Suprapubic skin (tissue), 4 donors: ENCODE results near the gene MVD. TPM values are rescaled to one million over a fixed set of nuclear protein-coding genes. Genes with fewer than 3 reads are reported as not detected.
A peak's percentile ranks its signal among the peaks of the same experiment; 100 is the strongest.

Experiments
- DNase-seq, 2 donors: peaks; one replicate each; pipeline ENCODE4 v3.0.0-alpha.2; 2019; ENCODE audit warnings: low spot score in 2 of 2
- H3K27ac ChIP-seq: fragments of 200-600 bp; sonication (generic); one replicate; pipeline ENCODE4 v1.5.1; 2019
- H3K27me3 ChIP-seq: fragments of 200-600 bp; sonication (generic); one replicate; pipeline ENCODE4 v1.5.1; 2019
- H3K36me3 ChIP-seq: fragments of 200-600 bp; sonication (generic); one replicate; pipeline ENCODE4 v1.5.1; 2019
- H3K4me1 ChIP-seq: fragments of 200-600 bp; sonication (generic); one replicate; pipeline ENCODE4 v1.5.1; 2019
- H3K4me3 ChIP-seq: fragments of 200-600 bp; sonication (generic); one replicate; pipeline ENCODE4 v1.5.1; 2019; ENCODE audit warnings: mild to moderate bottlenecking
- H3K9me3 ChIP-seq: fragments of 200-600 bp; sonication (generic); one replicate; pipeline ENCODE4 v1.5.1; 2019
- EP300 ChIP-seq: sonication (generic); formaldehyde crosslinking; IDR thresholded peaks from one replicate; pipeline ENCODE4 v1.6.1; 2017; ENCODE audit warnings: antibody characterized with exemption
- POLR2A ChIP-seq, 2 donors: fragments of 450-650 bp; IDR thresholded peaks; one replicate each; pipeline ENCODE4 v1.6.1; 2017; ENCODE audit warnings: antibody characterized with exemption in 2 of 2, mild to moderate bottlenecking in 2 of 2, moderate library complexity in 2 of 2
- POLR2AphosphoS5 ChIP-seq, 3 donors: sonication (generic); formaldehyde crosslinking; IDR thresholded peaks; one replicate each; pipeline ENCODE4 v1.6.1; 2017; ENCODE audit warnings: antibody characterized with exemption in 3 of 3
- WGBS: methylation state at CpG from one replicate; pipeline ENCODE4 v1.1.5; 2018; 5-methylcytosine and 5-hydroxymethylcytosine counted together
- total RNA-seq, 4 donors: library from RNA; depleted of rRNA; stranded (reverse); fragments of >200 nt; gene quantifications; one replicate each; pipeline ENCODE4 v1.1.0, GENCODE V29; 2016
- TF ChIP-seq, protein P1 (sequence below), 2 donors: fragments of 200-600 bp in 1 of 2; fragments of 450-650 bp in 1 of 2; sonication (generic) in 1 of 2; IDR thresholded peaks; one replicate each; pipeline ENCODE4 v1.5.1; 2016 to 2019; ENCODE audit warnings: antibody characterized with exemption in 2 of 2, mild to moderate bottlenecking in 1 of 2, moderate library complexity in 1 of 2

MVD gene
- total RNA-seq, 4 donors from 2014 or later, result 18.9 to 77.6 (median 44.7) TPM

DNA sequence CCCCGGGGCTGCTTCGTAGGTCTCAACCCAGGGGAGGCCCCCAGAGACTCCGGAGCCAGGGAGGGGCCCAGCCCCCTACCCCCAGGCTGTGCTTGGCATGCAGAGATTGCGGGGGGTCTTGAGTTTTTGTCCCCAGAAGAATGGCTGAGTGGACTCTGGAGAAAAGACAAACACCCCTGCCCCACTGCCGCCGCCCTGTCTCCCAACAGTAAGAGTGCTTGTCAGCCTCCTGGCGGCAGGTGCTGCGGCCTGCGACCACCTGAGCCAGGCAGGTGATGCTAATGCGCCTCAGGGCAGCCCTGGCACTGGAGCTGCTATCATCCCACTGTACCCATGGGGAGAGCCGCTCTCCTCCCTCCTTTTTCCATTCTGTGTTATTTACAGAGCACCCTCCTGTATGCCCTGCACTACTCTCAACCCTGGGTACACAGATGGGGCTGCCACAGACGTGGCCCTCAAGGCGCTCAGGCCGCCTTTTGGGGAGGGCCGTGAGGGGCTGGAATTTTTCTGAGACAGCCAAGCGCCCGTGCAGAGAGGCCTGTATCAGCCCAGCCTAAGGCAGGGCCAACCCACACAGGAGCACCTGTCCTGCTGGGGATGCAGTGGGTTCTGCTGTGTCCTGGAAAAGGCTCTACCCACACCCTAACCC lies 27.1 kb downstream of the MVD start:
- H3K9me3 ChIP-seq, result no peaks in the 10 kb centered on the region
- H3K4me1 ChIP-seq, result peaks cover 18% of the 10 kb centered on the region
- no peak overlapping the region for H3K27ac ChIP-seq
- TF ChIP-seq EP300 (no peak), POLR2A (IDR thresholded peaks at IDR 0.05) (no peak), POLR2AphosphoS5 (IDR thresholded peaks at IDR 0.05) (no peak)
- TF ChIP-seq, protein P1, sequence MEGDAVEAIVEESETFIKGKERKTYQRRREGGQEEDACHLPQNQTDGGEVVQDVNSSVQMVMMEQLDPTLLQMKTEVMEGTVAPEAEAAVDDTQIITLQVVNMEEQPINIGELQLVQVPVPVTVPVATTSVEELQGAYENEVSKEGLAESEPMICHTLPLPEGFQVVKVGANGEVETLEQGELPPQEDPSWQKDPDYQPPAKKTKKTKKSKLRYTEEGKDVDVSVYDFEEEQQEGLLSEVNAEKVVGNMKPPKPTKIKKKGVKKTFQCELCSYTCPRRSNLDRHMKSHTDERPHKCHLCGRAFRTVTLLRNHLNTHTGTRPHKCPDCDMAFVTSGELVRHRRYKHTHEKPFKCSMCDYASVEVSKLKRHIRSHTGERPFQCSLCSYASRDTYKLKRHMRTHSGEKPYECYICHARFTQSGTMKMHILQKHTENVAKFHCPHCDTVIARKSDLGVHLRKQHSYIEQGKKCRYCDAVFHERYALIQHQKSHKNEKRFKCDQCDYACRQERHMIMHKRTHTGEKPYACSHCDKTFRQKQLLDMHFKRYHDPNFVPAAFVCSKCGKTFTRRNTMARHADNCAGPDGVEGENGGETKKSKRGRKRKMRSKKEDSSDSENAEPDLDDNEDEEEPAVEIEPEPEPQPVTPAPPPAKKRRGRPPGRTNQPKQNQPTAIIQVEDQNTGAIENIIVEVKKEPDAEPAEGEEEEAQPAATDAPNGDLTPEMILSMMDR (IDR thresholded peaks at IDR 0.05), result no peak
- 81% methylated on average over 15 of the region's 17 CpGs for WGBS
- no peak for DNase-seq
- H3K27me3 ChIP-seq, result peaks cover 70% of the 10 kb centered on the region
- H3K36me3 ChIP-seq, result peaks cover 23% of the 10 kb centered on the region
- no peak overlapping the region for H3K4me3 ChIP-seq

DNA sequence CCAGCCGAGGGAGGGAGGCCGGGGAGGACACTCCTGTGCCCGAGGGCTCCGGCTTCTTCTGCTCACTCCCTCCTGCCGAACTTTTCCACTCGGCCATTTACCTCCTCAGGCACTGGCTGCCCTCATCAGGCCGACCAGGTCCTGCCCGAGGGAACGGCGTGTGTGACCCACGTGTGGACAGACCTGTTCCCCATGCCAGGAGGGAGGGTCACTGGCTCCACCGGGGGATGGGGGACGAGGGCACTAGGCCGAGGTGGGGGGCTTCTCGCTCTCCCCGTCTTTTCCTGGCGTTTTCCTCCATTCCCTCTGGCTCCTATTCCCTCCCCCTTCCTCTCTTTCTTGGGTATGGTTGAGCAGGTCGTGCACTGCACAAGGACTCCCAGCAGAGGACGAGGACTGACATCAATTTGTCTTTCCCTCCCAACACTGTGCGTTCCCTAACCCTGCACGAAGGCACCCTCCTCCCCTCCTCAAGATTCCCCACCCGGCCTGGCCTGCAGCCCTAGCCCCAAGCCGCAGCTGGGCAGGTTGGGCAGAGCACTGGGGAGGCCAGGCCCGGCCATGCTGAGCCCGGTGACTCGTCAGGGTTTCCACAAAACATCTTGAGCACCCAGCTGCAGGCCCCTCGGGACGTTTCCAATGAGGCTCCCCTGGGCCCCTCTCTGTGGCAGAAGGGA lies 27.8 kb downstream of the MVD start:
- no peak for DNase-seq
- peaks cover 18% of the 10 kb centered on the region for H3K4me1 ChIP-seq
- H3K27ac ChIP-seq, result no peak overlapping the region
- H3K27me3 ChIP-seq, result peaks cover 63% of the 10 kb centered on the region
- H3K9me3 ChIP-seq, result no peaks in the 10 kb centered on the region
- TF ChIP-seq, protein P1 (IDR thresholded peaks at IDR 0.05), result no peak
- H3K36me3 ChIP-seq, result peaks cover 30% of the 10 kb centered on the region
- peak overlapping the region; percentile 50 for H3K4me3 ChIP-seq
- WGBS, result 34% methylated on average over 26 of the region's 28 CpGs

DNA sequence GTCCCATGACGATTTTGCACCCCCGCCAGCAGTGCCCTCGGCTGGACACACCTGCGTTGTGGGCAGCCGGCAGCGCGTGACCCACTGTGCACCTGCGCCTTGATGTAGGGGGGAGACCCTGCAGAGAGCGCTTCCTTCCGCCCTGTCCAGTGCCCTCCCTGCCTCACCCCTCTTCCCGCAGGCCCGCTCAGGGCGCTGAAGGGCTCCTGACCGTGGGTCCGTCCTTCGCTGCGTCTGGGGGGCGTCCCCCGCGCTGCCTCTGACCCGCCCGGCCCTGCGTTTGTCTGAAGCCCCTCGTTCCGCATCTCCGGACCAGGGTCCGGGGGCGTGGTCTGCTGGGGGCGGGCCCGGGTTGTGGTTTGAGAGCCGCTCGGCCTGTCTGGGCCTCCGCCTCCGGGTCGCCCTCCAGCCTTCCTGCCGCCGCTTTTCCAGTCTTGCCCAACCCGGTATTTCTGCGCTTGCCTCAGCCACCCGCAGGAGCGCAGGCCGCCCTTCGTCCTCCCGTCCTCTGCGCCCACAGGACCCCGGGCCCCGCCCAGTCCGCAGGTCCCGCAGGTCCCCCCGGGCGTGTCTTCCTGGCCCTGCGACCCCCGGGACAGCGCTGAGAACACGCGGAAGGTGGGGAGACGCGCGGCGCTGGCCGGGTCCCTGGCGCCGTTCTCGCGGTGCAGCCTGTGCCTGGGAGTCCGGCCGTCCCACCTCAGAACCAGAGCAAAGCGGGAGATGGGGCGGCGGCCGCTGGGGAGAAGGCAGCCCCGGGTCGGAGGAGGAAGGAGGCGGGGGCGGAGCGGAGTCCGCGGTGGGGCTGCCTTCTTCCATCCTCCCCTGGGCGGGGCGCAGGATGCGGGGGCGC lies 28.5 kb downstream of the MVD start:
- Histone ChIP-seq H3K36me3 (peaks cover 37% of the 10 kb centered on the region), H3K4me3 (peak overlapping the region; percentile 50), H3K4me1 (peaks cover 18% of the 10 kb centered on the region), H3K27me3 (peaks cover 55% of the 10 kb centered on the region), H3K9me3 (no peaks in the 10 kb centered on the region), H3K27ac (no peak overlapping the region)
- DNase-seq, result no peak
- TF ChIP-seq, protein P1 (IDR thresholded peaks at IDR 0.05), result no peak
- TF ChIP-seq POLR2AphosphoS5 (IDR thresholded peaks at IDR 0.05), result no peak
- no peak for TF ChIP-seq EP300
- 10% methylated on average over 17 of the region's 82 CpGs for WGBS

DNA sequence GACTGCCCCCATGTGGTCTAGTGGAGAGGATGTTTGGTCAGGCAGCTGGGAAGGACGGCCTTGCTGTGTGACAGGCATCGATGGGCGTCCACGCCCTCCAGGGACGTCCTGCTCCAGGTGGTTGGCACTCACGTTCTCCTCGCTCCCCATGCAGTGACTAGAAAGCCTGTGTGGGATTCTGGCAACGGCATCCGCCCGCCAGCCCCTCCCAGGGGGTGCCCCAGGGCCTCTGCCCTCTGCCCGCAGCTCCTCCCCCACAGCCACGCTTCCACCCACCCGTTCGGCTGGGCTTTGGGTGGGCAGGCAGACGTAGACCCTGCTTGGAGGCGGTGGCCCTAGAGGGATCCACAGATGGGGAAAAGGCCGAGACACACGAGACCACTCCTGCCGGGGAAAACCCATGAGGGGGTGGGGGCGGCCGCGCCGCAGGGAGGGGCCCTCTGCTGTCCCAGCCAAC lies 29.2 kb downstream of the MVD start:
- Histone ChIP-seq H3K27ac (no peak overlapping the region), H3K27me3 (peaks cover 49% of the 10 kb centered on the region), H3K36me3 (peaks cover 42% of the 10 kb centered on the region), H3K9me3 (no peaks in the 10 kb centered on the region), H3K4me1 (peaks cover 18% of the 10 kb centered on the region), H3K4me3 (peak overlapping the region; percentile 50)
- no peak for TF ChIP-seq POLR2AphosphoS5 (IDR thresholded peaks at IDR 0.05)
- TF ChIP-seq EP300, result no peak
- no peak for TF ChIP-seq POLR2A (IDR thresholded peaks at IDR 0.05)
- TF ChIP-seq, protein P1 (IDR thresholded peaks at IDR 0.05), result no peak
- no peak for DNase-seq
- 14% methylated on average over 1 of the region's 23 CpGs for WGBS

DNA sequence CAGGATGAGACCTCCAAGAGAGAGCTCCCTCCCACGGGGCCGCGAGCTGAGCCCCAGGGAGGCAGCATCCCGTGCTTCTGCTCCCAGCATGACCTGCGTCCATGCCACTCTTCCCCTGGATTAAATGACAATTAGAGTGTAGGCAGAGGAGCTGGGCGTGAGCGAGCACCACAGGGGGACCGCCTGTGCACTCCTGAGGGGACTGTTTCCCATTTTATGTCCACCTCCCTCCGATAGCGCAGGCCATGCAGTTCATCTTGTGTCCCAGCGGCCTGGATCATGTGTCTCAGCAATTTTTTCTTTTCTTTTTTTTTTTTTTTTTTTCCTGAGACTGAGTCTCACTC lies 30.3 kb downstream of the MVD start:
- no peak overlapping the region for H3K27ac ChIP-seq
- DNase-seq, result no peak
- peaks cover 54% of the 10 kb centered on the region for H3K36me3 ChIP-seq
- 91% methylated on average over 11 of the region's 11 CpGs for WGBS
- no peak overlapping the region for H3K4me3 ChIP-seq
- H3K27me3 ChIP-seq, result peaks cover 37% of the 10 kb centered on the region
- TF ChIP-seq EP300 (no peak), POLR2AphosphoS5 (IDR thresholded peaks at IDR 0.05) (no peak), POLR2A (IDR thresholded peaks at IDR 0.05) (no peak)
- TF ChIP-seq, protein P1 (IDR thresholded peaks at IDR 0.05), result no peak
- peaks cover 18% of the 10 kb centered on the region for H3K4me1 ChIP-seq
- H3K9me3 ChIP-seq, result no peaks in the 10 kb centered on the region
